GM19468 (cell line): ENCODE results near the gene PPP3CB.

ENCODE experiments used
- ATAC-seq: cut with Tn5 transposase; IDR thresholded peaks from one replicate; pipeline ENCODE4 v1.9.1; 2021; ENCODE audit warnings: mild to moderate bottlenecking, moderate library complexity, moderate number of reproducible peaks; ENCODE audit not compliant: unreplicated experiment; ENCODE audit errors: extremely low read depth

PPP3CB gene

DNA sequence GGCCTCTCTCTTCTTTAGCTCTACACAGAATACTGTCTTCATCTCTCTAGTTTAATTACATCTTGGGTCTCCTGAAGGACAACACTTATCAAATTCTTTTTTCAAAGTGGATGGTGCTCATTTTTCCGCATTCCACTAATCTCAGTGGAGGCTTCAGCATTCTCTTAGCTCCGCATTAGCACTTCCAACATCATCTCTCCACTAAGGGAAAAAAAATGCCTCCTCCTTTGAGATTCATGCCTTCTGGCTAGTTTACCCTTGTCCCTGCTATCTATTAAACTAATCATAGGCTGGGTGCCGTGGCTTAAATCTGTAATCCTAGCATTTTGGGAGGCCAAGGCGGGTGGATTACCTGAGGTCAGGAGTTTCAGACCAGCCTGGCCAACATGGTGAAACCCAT lies 9.2 kb downstream of the PPP3CB start:
- ATAC-seq = no peak

- ATAC-seq = no peak
Observed at GRCh38 chr10:73485320-73485719, 10.5 kb downstream of the PPP3CB start.

DNA sequence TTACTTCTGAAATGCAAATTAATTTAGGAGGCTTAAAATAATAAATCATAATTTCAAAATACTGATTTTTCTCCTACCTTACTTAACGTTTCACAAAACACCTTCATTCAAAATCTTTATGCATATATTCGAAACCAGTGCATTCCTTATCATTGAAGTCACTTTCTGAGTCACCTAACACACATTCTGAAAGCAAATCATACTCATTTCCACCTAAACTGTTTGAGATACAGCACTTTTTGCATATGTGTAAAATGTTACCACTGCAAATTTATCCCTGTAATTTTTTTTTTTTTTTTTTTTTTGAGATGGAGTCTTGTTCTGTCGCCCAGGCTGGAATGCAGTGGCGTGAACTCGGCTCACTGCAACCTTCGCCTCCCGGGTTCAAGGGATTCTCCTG lies 15.7 kb downstream of the PPP3CB start:
- no peak for ATAC-seq

- no peak for ATAC-seq
Observed at GRCh38 chr10:73478636-73479035, 17.2 kb downstream of the PPP3CB start.

DNA sequence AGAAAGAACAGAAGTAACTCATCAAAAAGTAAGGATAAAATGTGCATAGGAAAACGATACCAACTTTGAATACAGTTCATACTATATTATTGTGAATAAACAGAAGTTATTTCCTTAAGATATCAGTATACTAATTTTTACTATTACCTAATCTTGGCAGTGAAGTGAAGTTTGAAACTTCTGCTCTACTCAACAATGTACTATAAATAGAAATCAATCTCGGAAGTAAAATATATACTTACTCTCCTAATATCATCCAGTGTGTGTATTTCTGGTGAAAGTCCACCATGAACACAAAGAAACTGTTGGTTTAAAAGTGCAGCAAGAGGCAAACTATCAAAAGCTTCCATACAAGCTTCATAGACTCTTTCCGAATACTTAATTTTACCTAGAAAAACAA lies 24.6 kb downstream of the PPP3CB start:
- no peak for ATAC-seq

- ATAC-seq = no peak
Observed at GRCh38 chr10:73469579-73469978, 26.2 kb downstream of the PPP3CB start.

GRCh38 chr10:73467206-73467605 lies 28.6 kb downstream of the PPP3CB start:
- ATAC-seq = no peak

DNA sequence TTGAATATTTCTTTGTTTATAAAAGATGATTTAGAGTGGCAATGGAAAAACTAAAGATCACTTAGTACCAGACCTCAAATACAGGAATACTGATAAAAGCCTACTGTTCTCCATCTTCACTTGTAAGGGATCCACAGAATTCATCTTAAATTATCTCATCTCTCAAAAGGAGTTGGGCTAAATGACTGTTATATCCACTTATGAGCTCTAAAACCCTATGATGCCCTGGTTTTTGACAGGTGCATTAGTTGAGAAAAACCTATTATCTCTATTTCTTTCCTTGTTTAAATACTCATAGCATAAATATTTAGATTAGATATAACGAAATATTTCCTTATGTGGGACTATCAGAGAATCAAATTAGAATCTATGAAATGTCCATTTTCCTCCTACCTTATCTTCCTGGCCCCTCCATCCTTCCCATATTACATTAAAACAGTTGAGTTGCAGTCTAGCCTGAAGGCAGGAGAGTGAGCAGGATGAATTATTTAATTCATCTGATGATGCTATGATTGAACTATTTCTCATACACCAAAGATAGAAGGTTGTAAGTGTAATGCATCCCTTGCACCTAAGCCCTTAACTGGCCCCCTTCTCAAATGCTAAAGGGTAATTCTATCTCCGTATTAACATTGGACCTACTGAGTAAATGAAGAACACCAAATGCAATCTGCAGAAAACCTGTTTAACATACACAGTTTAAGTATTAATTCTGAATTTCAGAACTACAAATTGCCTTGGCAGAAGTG lies 29.7 kb downstream of the PPP3CB start:
- no peak for ATAC-seq

DNA sequence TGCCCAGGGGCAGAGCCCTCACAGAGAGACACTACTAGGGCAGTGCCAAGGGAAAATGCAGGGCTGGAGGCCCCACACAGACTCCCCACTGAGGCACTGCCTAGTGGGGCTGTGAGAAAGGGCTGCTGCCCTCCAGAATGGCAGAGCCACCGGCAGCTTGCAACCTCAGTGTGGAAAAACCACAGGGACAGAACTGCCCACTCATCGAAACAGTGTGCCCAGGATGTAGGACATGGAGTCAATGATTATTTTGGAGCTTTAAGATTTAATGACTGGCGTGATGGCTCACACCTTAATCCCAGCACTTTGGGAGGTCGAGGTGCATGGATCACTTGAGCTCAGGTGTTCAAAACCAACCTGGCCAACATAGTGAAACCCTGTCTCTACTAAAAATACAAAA lies 34.9 kb downstream of the PPP3CB start:
- ATAC-seq = no peak

DNA sequence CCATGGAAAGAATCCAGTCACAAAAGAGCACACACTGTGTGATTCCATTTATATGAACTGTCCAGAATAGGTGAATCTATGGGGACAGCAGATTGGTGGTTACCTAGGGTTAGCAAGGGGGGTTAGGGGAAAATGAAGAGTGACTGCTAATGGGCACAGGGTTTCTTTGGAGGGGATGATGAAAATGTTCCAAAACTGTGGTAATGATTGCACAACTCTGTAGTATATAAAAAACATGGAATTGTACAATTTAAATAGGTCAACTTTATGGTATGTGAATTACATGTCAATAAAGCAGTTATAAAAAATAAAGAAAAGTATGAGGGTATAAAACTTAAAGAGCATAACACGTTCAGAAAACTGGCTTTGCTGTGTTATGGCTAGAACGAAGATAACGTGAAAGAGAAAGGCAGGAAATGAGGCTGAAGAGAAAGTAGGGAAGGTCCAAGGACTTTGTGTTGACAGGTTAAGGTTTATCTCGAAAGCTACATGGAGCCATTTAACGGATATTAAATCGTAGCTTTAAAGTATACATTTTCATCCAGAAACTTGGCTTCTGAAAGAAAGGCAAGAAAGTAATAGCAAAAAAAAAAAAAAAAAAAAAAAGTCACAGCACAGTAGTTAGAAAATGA lies 36.0 kb downstream of the PPP3CB start:
- no peak for ATAC-seq

- ATAC-seq = no peak
Observed at GRCh38 chr10:73456187-73456890, 39.5 kb downstream of the PPP3CB start.

GRCh38 chr10:73449113-73449512 lies 46.7 kb downstream of the PPP3CB start:
- ATAC-seq = no peak

GRCh38 chr10:73448384-73448783 lies 47.4 kb downstream of the PPP3CB start:
- ATAC-seq = no peak

DNA sequence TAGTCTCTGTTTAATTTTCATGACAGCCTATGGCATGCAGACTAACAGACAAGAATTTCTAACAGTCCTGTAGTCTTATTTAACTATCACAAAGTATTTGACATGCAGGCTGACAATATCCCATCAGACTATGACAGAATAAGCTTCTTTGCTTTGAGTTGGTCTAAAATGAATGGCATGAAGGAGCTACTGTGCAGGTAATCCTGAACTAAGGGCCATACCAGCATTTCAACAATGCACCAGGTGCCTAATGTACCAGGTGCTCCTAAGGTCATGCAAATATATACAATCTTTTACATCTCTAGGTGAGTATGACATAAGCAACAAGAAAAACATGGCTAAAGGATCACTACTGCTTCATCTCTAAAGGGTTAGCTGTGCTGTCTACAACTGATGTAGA lies 48.9 kb downstream of the PPP3CB start:
- no peak for ATAC-seq

DNA sequence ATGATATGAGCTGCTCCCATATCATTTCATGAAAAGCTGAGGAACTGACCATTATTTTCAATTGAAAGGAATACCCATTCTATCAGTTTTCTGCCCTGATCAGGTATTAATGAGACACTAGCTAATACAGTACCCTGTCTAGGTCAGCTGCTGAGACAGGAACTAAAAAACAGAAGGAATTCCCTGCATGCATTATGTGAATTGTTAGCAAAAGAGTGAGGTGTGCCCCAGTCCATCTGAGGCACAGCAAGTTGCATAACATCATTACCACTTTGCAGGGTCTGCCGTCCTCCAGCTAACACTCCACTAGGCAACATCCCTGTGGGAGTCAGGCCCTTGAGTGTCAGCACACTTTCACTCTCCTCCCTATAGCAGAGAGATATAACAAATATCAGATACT lies 51.4 kb downstream of the PPP3CB start:
- no peak for ATAC-seq

- ATAC-seq = no peak
Observed at GRCh38 chr10:73439605-73440312, 56.1 kb downstream of the PPP3CB start.

GRCh38 chr10:73439055-73439454 lies 56.8 kb downstream of the PPP3CB start:
- no peak for ATAC-seq

DNA sequence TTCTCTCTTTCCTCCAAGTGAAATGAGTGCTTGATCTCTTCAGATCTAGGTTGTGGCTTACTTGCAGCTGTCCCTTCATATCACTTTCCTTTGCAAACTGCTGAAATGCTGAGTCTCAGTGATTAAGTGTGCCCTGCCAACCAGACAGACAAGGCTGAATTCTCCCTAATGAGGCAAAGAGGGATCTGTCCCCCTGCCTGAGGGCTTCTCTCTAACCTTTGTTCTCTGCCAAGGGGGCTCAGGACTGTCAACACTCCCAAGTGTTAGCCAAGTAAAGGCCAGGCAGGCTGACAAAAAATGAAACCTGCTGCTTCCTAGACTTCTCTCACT lies 62.3 kb downstream of the PPP3CB start, which contains the start of gene MSS51:
TSS of gene MSS51 (minus strand) at position 24 of the 330 bp plus-strand sequence. CDS start 5,277 bp downstream, outside the sequence.
- no peak for ATAC-seq

- ATAC-seq = no peak
Observed at GRCh38 chr10:73432646-73433537, 62.9 kb downstream of the PPP3CB start.

GRCh38 chr10:73426318-73426717 lies 69.5 kb downstream of the PPP3CB start:
- no peak for ATAC-seq
